ENCODE data around the gene LTB.

Gene LTB

DNA sequence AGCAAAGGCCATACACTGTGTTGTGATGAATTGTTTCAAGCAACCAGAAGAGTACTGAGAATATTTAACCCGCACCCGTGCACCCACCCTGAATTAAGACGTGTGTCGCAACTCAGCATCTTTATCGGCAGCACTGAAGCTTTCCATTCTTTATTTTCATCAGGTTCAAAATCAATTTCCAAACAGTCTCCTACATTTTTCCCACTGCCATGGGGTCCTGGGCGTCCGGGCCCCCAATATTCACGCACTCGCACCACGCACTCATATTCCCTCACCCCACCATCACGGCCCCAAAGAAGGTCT is 1.8 kb downstream of the LTB start:
- H3K4me3 ChIP-seq (ENCODE audit: control insufficient read depth, low read depth, low read length) = peak overlapping the region; percentile 83
- TF ChIP-seq, protein P1, sequence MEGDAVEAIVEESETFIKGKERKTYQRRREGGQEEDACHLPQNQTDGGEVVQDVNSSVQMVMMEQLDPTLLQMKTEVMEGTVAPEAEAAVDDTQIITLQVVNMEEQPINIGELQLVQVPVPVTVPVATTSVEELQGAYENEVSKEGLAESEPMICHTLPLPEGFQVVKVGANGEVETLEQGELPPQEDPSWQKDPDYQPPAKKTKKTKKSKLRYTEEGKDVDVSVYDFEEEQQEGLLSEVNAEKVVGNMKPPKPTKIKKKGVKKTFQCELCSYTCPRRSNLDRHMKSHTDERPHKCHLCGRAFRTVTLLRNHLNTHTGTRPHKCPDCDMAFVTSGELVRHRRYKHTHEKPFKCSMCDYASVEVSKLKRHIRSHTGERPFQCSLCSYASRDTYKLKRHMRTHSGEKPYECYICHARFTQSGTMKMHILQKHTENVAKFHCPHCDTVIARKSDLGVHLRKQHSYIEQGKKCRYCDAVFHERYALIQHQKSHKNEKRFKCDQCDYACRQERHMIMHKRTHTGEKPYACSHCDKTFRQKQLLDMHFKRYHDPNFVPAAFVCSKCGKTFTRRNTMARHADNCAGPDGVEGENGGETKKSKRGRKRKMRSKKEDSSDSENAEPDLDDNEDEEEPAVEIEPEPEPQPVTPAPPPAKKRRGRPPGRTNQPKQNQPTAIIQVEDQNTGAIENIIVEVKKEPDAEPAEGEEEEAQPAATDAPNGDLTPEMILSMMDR (conservative IDR thresholded peaks at IDR 0.05; ENCODE audit: control insufficient read depth, insufficient read depth, low read depth, low read length) = no peak
- DNase-seq (ENCODE audit: low read depth) = no peak

DNA sequence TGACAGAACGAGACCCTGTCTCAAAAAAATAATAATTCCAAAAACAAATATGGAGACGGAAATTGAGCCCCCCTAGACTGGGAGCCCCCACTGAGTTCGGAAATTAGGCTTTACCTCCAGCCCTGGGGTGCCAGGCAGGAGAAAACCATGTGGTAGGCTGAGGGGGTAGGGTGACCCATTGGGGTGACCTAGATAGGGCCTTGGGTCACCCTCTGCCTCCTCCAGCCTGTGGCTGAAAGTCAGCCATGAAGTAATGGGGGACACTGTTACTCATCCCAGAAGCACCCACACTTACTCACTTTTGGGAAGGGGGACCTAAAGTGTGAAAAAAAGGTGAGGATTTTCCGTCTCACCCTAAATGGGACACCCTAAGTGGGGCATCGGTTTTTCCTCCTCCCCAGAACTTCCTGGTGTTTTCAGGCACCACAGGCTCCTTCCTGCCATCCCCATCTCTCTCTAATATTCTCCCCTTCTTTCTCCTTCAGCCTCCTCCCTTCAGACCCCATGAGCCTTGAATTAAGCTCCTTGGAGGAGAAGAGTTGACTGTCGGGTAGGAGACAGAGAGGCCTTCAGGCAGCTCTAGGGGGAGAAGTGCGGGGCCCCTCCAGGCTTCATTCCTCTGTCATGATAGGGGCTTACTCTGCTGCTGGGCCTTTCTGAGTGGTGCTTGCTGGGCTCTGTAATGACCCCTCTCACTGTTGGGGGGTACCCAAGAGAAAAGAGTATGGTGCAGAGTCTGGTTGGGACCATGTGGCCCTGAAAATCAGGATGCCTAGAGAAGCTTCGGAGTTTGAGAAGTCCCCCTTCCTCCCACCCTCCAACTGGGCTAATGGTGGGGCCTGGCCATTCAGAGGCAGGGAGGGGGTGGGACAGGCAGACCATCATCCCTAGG is 2.4 kb downstream of the LTB start:
- TF ChIP-seq, protein P1 (conservative IDR thresholded peaks at IDR 0.05; ENCODE audit: control insufficient read depth, insufficient read depth, low read depth, low read length) = no peak
- no peak overlapping the region for H3K4me3 ChIP-seq (ENCODE audit: control insufficient read depth, low read depth, low read length)
- DNase-seq (ENCODE audit: low read depth) = no peak

DNA sequence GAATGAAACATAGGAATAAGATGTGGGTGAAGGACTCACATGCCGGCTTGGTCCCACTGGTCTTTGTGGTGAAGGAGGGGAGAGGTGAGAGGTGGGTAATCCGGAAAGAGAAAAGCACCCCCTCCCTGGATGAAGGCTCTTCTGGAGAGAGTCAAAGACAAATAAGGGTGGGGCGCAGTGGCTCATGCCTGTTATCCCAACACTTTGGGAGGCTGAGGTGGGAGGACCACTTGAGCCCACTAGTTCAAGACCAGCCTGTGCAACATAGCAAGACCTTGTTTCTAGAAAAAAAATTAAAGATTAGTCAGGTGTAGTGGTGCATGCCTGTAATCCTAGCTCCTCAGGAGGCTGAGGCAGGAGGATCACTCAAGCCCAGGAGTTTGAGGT is 3.1 kb downstream of the LTB start:
- TF ChIP-seq, protein P1 (conservative IDR thresholded peaks at IDR 0.05; ENCODE audit: control insufficient read depth, insufficient read depth, low read depth, low read length) = no peak
- no peak overlapping the region for H3K4me3 ChIP-seq (ENCODE audit: control insufficient read depth, low read depth, low read length)
- no peak for DNase-seq (ENCODE audit: low read depth)

DNA sequence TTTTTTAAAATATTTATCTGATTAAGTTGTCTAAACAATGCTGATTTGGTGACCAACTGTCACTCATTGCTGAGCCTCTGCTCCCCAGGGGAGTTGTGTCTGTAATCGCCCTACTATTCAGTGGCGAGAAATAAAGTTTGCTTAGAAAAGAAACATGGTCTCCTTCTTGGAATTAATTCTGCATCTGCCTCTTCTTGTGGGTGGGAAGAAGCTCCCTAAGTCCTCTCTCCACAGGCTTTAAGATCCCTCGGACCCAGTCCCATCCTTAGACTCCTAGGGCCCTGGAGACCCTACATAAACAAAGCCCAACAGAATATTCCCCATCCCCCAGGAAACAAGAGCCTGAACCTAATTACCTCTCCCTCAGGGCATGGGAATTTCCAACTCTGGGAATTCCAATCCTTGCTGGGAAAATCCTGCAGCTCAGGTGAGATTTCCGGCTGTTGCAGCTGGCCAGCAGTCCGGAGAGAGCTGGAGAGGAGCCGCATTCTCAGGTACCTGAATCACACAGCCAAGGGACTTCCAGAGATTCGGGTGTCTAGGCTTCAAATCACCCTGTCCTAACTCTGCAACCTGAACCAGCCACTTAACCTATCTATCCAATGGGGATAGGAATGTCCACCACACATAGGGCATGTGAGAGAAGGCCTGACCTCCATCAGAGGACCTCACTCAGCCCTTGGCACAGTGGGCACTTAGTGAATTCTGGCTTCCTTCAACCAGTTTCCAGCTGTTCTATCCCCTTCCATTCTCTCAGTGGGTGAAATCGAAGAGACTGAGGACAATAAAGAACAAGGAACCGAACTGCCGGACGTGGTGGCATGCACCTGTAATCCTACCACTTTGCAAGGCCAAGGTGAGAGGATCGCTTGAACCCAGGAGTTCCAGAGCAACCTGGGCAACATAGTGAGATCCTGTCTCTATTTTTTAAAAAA is 3.8 kb downstream of the LTB start:
- no peak overlapping the region for H3K4me3 ChIP-seq (ENCODE audit: control insufficient read depth, low read depth, low read length)
- no peak for DNase-seq (ENCODE audit: low read depth)
- TF ChIP-seq, protein P1 (conservative IDR thresholded peaks at IDR 0.05; ENCODE audit: control insufficient read depth, insufficient read depth, low read depth, low read length) = no peak

DNA sequence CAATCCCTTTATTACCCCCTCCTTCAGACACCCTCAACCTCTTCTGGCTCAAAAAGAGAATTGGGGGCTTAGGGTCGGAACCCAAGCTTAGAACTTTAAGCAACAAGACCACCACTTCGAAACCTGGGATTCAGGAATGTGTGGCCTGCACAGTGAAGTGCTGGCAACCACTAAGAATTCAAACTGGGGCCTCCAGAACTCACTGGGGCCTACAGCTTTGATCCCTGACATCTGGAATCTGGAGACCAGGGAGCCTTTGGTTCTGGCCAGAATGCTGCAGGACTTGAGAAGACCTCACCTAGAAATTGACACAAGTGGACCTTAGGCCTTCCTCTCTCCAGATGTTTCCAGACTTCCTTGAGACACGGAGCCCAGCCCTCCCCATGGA is 4.7 kb downstream of the LTB start:
- DNase-seq (ENCODE audit: low read depth) = no peak
- no peak overlapping the region for H3K4me3 ChIP-seq (ENCODE audit: control insufficient read depth, low read depth, low read length)
- TF ChIP-seq, protein P1 (conservative IDR thresholded peaks at IDR 0.05; ENCODE audit: control insufficient read depth, insufficient read depth, low read depth, low read length) = no peak

DNA sequence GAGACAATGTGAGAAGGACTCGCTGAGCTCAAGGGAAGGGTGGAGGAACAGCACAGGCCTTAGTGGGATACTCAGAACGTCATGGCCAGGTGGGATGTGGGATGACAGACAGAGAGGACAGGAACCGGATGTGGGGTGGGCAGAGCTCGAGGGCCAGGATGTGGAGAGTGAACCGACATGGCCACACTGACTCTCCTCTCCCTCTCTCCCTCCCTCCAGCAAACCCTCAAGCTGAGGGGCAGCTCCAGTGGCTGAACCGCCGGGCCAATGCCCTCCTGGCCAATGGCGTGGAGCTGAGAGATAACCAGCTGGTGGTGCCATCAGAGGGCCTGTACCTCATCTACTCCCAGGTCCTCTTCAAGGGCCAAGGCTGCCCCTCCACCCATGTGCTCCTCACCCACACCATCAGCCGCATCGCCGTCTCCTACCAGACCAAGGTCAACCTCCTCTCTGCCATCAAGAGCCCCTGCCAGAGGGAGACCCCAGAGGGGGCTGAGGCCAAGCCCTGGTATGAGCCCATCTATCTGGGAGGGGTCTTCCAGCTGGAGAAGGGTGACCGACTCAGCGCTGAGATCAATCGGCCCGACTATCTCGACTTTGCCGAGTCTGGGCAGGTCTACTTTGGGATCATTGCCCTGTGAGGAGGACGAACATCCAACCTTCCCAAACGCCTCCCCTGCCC is 5.2 kb downstream of the LTB start:
- TF ChIP-seq, protein P1 (conservative IDR thresholded peaks at IDR 0.05; ENCODE audit: control insufficient read depth, insufficient read depth, low read depth, low read length) = no peak
- DNase-seq (ENCODE audit: low read depth) = no peak
- no peak overlapping the region for H3K4me3 ChIP-seq (ENCODE audit: control insufficient read depth, low read depth, low read length)
